ENCODE results near the gene SERPINB7. TPM values are rescaled to one million over a fixed set of nuclear protein-coding genes. Genes with fewer than 3 reads are reported as not detected.

The SERPINB7 gene
- total RNA-seq, 1 experiment from 2014 or later = not detected

DNA sequence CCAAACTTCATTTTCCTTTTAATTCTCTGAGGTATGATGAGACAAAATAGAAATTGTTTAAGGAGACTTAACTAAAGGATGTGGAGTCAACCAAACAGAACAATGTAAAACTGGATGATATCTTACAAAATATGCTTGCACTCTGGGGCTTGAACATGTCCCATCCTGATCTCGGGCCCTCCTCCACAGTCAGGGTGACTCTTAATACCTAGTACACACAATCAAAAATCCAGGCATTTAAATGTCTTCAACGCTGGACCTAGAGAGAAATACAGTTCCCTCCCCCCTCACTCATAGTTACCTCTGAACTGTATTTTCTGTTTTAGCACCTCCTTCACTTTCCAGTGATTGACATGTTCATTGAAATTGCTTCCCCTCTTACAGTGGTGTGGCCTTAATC is 75.4 kb downstream of the SERPINB7 start:
- Histone ChIP-seq H3K79me2 (ENCODE audit: insufficient read depth, low read length) (no peaks in the 10 kb centered on the region), H3K79me1 (ENCODE audit: insufficient read depth, low read depth, low read length, poor library complexity, severe bottlenecking) (no peaks in the 10 kb centered on the region), H2BK120ac (ENCODE audit: low read depth, low read length, poor library complexity, severe bottlenecking) (no peak overlapping the region), H2AK5ac (ENCODE audit: insufficient read length, low read length) (no peak overlapping the region), H3K4ac (ENCODE audit: low read depth, low read length) (no peak overlapping the region), H3K56ac (ENCODE audit: insufficient read length, low read depth, low read length) (no peak overlapping the region), H2AFZ (ENCODE audit: low read length) (no peak overlapping the region), H3K27me3 (ENCODE audit: insufficient read depth, low read length) (no peaks in the 10 kb centered on the region), H3K4me1 (ENCODE audit: insufficient read depth, low read length) (no peaks in the 10 kb centered on the region), H3K23ac (ENCODE audit: insufficient read length, low read depth, low read length) (no peak overlapping the region), H3K4me2 (ENCODE audit: insufficient read depth, insufficient read length, low read length) (no peak overlapping the region), H3K23me2 (ENCODE audit: insufficient read length, low read depth, low read length, poor library complexity, severe bottlenecking) (no peaks in the 10 kb centered on the region), H2BK12ac (ENCODE audit: insufficient read length, low read depth, low read length) (no peak overlapping the region), H4K91ac (ENCODE audit: insufficient read length, low read depth, low read length) (no peak overlapping the region), H2BK15ac (ENCODE audit: low read depth, low read length) (no peak overlapping the region), H3K9ac (ENCODE audit: extremely low read depth, insufficient read length, low read length) (no peak overlapping the region), H3K9me3 (ENCODE audit: control insufficient read depth, low read depth, low read length) (no peaks in the 10 kb centered on the region), H3T11ph (ENCODE audit: low read length) (no peak overlapping the region), H4K20me1 (ENCODE audit: control insufficient read depth, insufficient read depth, insufficient read length) (no peaks in the 10 kb centered on the region), H3K18ac (ENCODE audit: insufficient read length, low read depth, low read length) (no peak overlapping the region), H4K8ac (replicated peaks; ENCODE audit: insufficient read length, low read depth, low read length) (no peak overlapping the region), H4K5ac (ENCODE audit: insufficient read length, low read depth, low read length) (no peak overlapping the region), H3K27ac (ENCODE audit: insufficient read length, low read depth, low read length) (no peak overlapping the region), H2BK5ac (ENCODE audit: insufficient read length, low read length) (no peak overlapping the region), H3K14ac (ENCODE audit: insufficient read depth, low read length) (no peak overlapping the region), H2BK20ac (ENCODE audit: low read depth, low read length, poor library complexity, severe bottlenecking) (no peak overlapping the region)
- no peak overlapping the region for H3K27ac Mint-ChIP-seq
- H3K27me3 Mint-ChIP-seq (ENCODE audit: low read depth) = no peaks in the 10 kb centered on the region
- no peaks in the 10 kb centered on the region for H3K4me1 Mint-ChIP-seq
- no peaks in the 10 kb centered on the region for H3K36me3 Mint-ChIP-seq (ENCODE audit: insufficient read depth in 1 of 3, low read depth in 3 of 3)
- no CpG with 5 or more reads among the region's 2 CpGs for WGBS (ENCODE audit: extremely low coverage, insufficient read length, low lambda C conversion rate)
- TF ChIP-seq, protein P1, sequence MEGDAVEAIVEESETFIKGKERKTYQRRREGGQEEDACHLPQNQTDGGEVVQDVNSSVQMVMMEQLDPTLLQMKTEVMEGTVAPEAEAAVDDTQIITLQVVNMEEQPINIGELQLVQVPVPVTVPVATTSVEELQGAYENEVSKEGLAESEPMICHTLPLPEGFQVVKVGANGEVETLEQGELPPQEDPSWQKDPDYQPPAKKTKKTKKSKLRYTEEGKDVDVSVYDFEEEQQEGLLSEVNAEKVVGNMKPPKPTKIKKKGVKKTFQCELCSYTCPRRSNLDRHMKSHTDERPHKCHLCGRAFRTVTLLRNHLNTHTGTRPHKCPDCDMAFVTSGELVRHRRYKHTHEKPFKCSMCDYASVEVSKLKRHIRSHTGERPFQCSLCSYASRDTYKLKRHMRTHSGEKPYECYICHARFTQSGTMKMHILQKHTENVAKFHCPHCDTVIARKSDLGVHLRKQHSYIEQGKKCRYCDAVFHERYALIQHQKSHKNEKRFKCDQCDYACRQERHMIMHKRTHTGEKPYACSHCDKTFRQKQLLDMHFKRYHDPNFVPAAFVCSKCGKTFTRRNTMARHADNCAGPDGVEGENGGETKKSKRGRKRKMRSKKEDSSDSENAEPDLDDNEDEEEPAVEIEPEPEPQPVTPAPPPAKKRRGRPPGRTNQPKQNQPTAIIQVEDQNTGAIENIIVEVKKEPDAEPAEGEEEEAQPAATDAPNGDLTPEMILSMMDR (conservative IDR thresholded peaks at IDR 0.05) = no peak
- H3K9me3 Mint-ChIP-seq = peaks cover 0 to 2% of the 10 kb centered on the region in 2 experiments; a peak in 2 of 5 replicates
- no peak for DNase-seq
- H3K4me3 Mint-ChIP-seq = no peak overlapping the region

Other genes starting within 250 kb of the SERPINB7 start
- not detected in 2 replicates for gene SERPINB12, start 233.0 kb upstream of the SERPINB7 start, total RNA-seq (2021)
- not detected in 2 replicates for gene SERPINB13, start 188.1 kb upstream of the SERPINB7 start, total RNA-seq (2021)
- 4.1 and 4.3 TPM in 2 replicates for gene SERPINB4, start 131.2 kb upstream of the SERPINB7 start, total RNA-seq (2021)
- gene SERPINB3, start 113.5 kb upstream of the SERPINB7 start, total RNA-seq (2021) = 1.7 TPM in 2 replicates
- gene SERPINB11, start 72.5 kb upstream of the SERPINB7 start, total RNA-seq (2021) = not detected in 2 replicates
- gene SERPINB2, start 112.3 kb downstream of the SERPINB7 start, total RNA-seq (2021) = not detected in 2 replicates
- gene SERPINB10, start 132.5 kb downstream of the SERPINB7 start, total RNA-seq (2021) = not detected in 2 replicates
- gene HMSD, start 173.9 kb downstream of the SERPINB7 start, total RNA-seq (2021) = 3.9 and 6.6 TPM in 2 replicates
- 2.1 and 2.9 TPM in 2 replicates for gene SERPINB8, start 194.7 kb downstream of the SERPINB7 start, total RNA-seq (2021)

Data from H9 (cell line).